HepG2 (cell line): ENCODE results near the gene ZNF32. TPM values are rescaled to one million over a fixed set of nuclear protein-coding genes. Genes with fewer than 3 reads are reported as not detected.

ENCODE experiments used
- ATF7-NPFF ChIP-seq: sonication (generic); formaldehyde crosslinking; IDR thresholded peaks from 2 replicates; pipeline ENCODE4 v1.8.1; 2023; ENCODE audit warnings: mild to moderate bottlenecking, low read depth, missing genetic modification reagents, moderate library complexity
- FIP1L1 ChIP-seq: fragments of 200-400 bp; formaldehyde crosslinking; IDR thresholded peaks from 2 replicates; pipeline ENCODE4 v1.6.1; 2018; ENCODE audit warnings: low read depth, mild to moderate bottlenecking, low read length, moderate library complexity, borderline replicate concordance; ENCODE audit not compliant: insufficient read depth
- GPBP1L1 ChIP-seq: sonication (generic); formaldehyde crosslinking; IDR thresholded peaks from 2 replicates; pipeline ENCODE4 v1.5.0; 2020; ENCODE audit warnings: mild to moderate bottlenecking, missing genetic modification reagents
- HBP1 ChIP-seq: IDR thresholded peaks from 2 replicates; pipeline ENCODE4 v1.6.1; 2016; ENCODE audit warnings: low read depth, control low read depth
- HES4 ChIP-seq: sonication (generic); formaldehyde crosslinking; IDR thresholded peaks from 2 replicates; pipeline ENCODE4 v1.9.0; 2021; ENCODE audit warnings: mild to moderate bottlenecking, missing genetic modification reagents, borderline replicate concordance
- HNF4A ChIP-seq: sonication (generic); formaldehyde crosslinking; IDR thresholded peaks from 2 replicates; pipeline ENCODE4 v1.4.0; 2020; ENCODE audit warnings: missing genetic modification reagents
- KLF12 ChIP-seq: sonication (generic); formaldehyde crosslinking; IDR thresholded peaks from 2 replicates; pipeline ENCODE4 v1.4.0; 2020; ENCODE audit warnings: missing genetic modification reagents, borderline replicate concordance
- NCOR1 ChIP-seq: fragments of 200-600 bp; sonication (generic); IDR thresholded peaks from 2 replicates; pipeline ENCODE4 v1.7.0; 2017; ENCODE audit warnings: antibody characterized with exemption, low read length, borderline replicate concordance
- NFATC3 ChIP-seq: sonication (generic); formaldehyde crosslinking; IDR thresholded peaks from 2 replicates; pipeline ENCODE4 v1.5.1; 2020; ENCODE audit warnings: mild to moderate bottlenecking, missing genetic modification reagents
- POLR2AphosphoS5 ChIP-seq: IDR thresholded peaks from 2 replicates; pipeline ENCODE4 v1.6.1; 2012; ENCODE audit warnings: low read depth, low read length
- SCMH1 ChIP-seq: sonication (generic); formaldehyde crosslinking; IDR thresholded peaks from 2 replicates; pipeline ENCODE4 v1.9.0; 2021; ENCODE audit warnings: missing genetic modification reagents, mild to moderate bottlenecking, borderline replicate concordance
- SPEN ChIP-seq: sonication (generic); formaldehyde crosslinking; IDR thresholded peaks from 2 replicates; pipeline ENCODE4 v1.5.1; 2020; ENCODE audit warnings: low read depth, mild to moderate bottlenecking, missing genetic modification reagents
- STAT6 ChIP-seq: sonication (generic); formaldehyde crosslinking; IDR thresholded peaks from 2 replicates; pipeline ENCODE4 v1.4.0; 2020; ENCODE audit warnings: missing genetic modification reagents, mild to moderate bottlenecking, borderline replicate concordance
- SUZ12 ChIP-seq: fragments of 150-350 bp; IDR thresholded peaks from 2 replicates; pipeline ENCODE4 v1.6.1; 2014; ENCODE audit warnings: low read depth, low read length
- TAF1 ChIP-seq: sonication (generic); formaldehyde crosslinking; IDR thresholded peaks from 2 replicates; pipeline ENCODE4 v1.4.0; 2020; ENCODE audit warnings: missing genetic modification reagents
- ZNF280D ChIP-seq: sonication (generic); formaldehyde crosslinking; IDR thresholded peaks from 2 replicates; pipeline ENCODE4 v1.5.1; 2020; ENCODE audit warnings: mild to moderate bottlenecking, missing genetic modification reagents
- ZNF616 ChIP-seq: sonication (generic); formaldehyde crosslinking; IDR thresholded peaks from 2 replicates; pipeline ENCODE4 v1.5.0; 2020; ENCODE audit warnings: low read depth, mild to moderate bottlenecking, missing genetic modification reagents
- ZNF784 ChIP-seq: sonication (generic); formaldehyde crosslinking; IDR thresholded peaks from 2 replicates; pipeline ENCODE4 v1.5.1; 2020; ENCODE audit warnings: missing genetic modification reagents, mild to moderate bottlenecking, borderline replicate concordance
- polyA plus RNA-seq, 8 experiments: library from polyadenylated mRNA; depleted of rRNA in 3 of 8; stranded (reverse) in 7 of 8; unstranded in 1 of 8; fragments of >200 nt; fragmentation: Illumina TruSeq in 4 of 8; extraction: Trizol in 4 of 8; gene quantifications; 2 replicates each; pipeline versions ENCODE4 v1.2.1 to v1.2.3, GENCODE V29; 2011 to 2016; ENCODE audit warnings: low read depth in 4 of 8, missing spikeins in 1 of 8, mixed read lengths in 1 of 8; ENCODE audit not compliant: insufficient read depth in 1 of 8
- total RNA-seq, 5 experiments: library from RNA; depleted of rRNA; stranded (reverse); fragments of >200 nt; fragmentation: Illumina TruSeq; extraction: Trizol; gene quantifications; 2 replicates each; pipeline ENCODE4 v1.2.3, GENCODE V29; 2016; ENCODE audit warnings: low read depth in 1 of 5

The ZNF32 gene
- total and polyA plus RNA-seq, 2 of the 13 experiments (the other 11 are each of a cell fraction or from before 2014, with no cell fraction given): 12.5 to 16.9 TPM

GRCh38 chr10:43648398-43649184 lies at the start of gene ZNF32 (continued):
- 0 out of 2 replicates have a peak, but pooled peaks have one; percentile 66 for TF ChIP-seq ZNF784 (CRISPR knock-in tag)
- peak; percentile 47; the same call in 1 of the 2 replicates for TF ChIP-seq HES4
- TF ChIP-seq ZNF616 (CRISPR knock-in tag): no peak
- peak; percentile 73; the same call in 1 of the 2 replicates for TF ChIP-seq SPEN (CRISPR knock-in tag)
- TF ChIP-seq GPBP1L1 (CRISPR knock-in tag): no peak
- TF ChIP-seq TAF1 (CRISPR knock-in tag): peak; percentile 31; the same call in 1 of the 2 replicates
- TF ChIP-seq STAT6: no peak
- no peak for TF ChIP-seq FIP1L1
- TF ChIP-seq SCMH1: no peak
- no peak for TF ChIP-seq HNF4A (CRISPR knock-in tag)
- no peak for TF ChIP-seq NFATC3
- peak; percentile 88 for TF ChIP-seq SUZ12
- TF ChIP-seq KLF12: no peak
- no peak for TF ChIP-seq NCOR1
- no peak for TF ChIP-seq ZNF280D (CRISPR knock-in tag)
- TF ChIP-seq POLR2AphosphoS5: no peak
- no peak for TF ChIP-seq HBP1 (CRISPR knock-in tag)
- TF ChIP-seq ATF7-NPFF (CRISPR knock-in tag): 0 out of 2 replicates have a peak, but pooled peaks have one; percentile 53
